HG03196 (cell line): ENCODE measurements around the gene NDC80.
"Not testable (repeated sequence)": the region's sequence is repeated elsewhere in the genome, so short reads cannot be mapped to it uniquely, and the experiment has no call there.

Experiments used
- ATAC-seq: cut with Tn5 transposase; IDR thresholded peaks from one replicate; pipeline ENCODE4 v1.9.1; 2021; ENCODE audit not compliant: unreplicated experiment

NDC80 gene

GRCh38 chr18:2571200-2572170 lies at the start of gene NDC80, which contains the start of gene METTL4:
Gene NDC80 (plus strand): TSS chr18:2571557. CDS start chr18:2572986, 1,429 bp downstream.
Gene METTL4 (minus strand): TSS chr18:2571505. CDS start chr18:2567216, 4,289 bp downstream.
- ATAC-seq = peak; percentile 85

- ATAC-seq = no peak
These were observed 49.2 kb upstream of the NDC80 start for GRCh38 chr18:2522112-2522511.

GRCh38 chr18:2524794-2525198 lies 46.6 kb upstream of the NDC80 start:
- not testable (repeated sequence) for ATAC-seq

- no peak for ATAC-seq
These were observed 45.0 kb upstream of the NDC80 start for GRCh38 chr18:2526329-2526728.

- no peak for ATAC-seq
These were observed 42.2 kb upstream of the NDC80 start for GRCh38 chr18:2529154-2529553.

- ATAC-seq = no peak
These were observed 39.6 kb upstream of the NDC80 start for GRCh38 chr18:2531751-2532150.

- ATAC-seq = no peak
These were observed 38.6 kb upstream of the NDC80 start for GRCh38 chr18:2532797-2533196.

- no peak for ATAC-seq
These were observed 36.5 kb upstream of the NDC80 start for GRCh38 chr18:2534906-2535305.

GRCh38 chr18:2535419-2535910 lies 35.9 kb upstream of the NDC80 start:
- ATAC-seq = no peak

- ATAC-seq = no peak
These were observed 35.3 kb upstream of the NDC80 start for GRCh38 chr18:2536063-2536462.

- no peak for ATAC-seq
These were observed 34.9 kb upstream of the NDC80 start for GRCh38 chr18:2536493-2536892.

GRCh38 chr18:2537296-2537695 lies 34.1 kb upstream of the NDC80 start:
- no peak for ATAC-seq

GRCh38 chr18:2538236-2538635 lies 33.1 kb upstream of the NDC80 start:
- ATAC-seq = no peak

GRCh38 chr18:2538844-2539243 lies 32.5 kb upstream of the NDC80 start:
- ATAC-seq = no peak

- no peak for ATAC-seq
These were observed 30.8 kb upstream of the NDC80 start for GRCh38 chr18:2540575-2540974.

GRCh38 chr18:2541925-2542563 lies 29.3 kb upstream of the NDC80 start:
- ATAC-seq = peak; percentile 56

GRCh38 chr18:2545155-2545554 lies 26.2 kb upstream of the NDC80 start:
- ATAC-seq = no peak

- no peak for ATAC-seq
These were observed 23.8 kb upstream of the NDC80 start for GRCh38 chr18:2547477-2548087.

- ATAC-seq = no peak
These were observed 21.9 kb upstream of the NDC80 start for GRCh38 chr18:2549462-2549861.

- no peak for ATAC-seq
These were observed 19.9 kb upstream of the NDC80 start for GRCh38 chr18:2551425-2551824.

- no peak for ATAC-seq
These were observed 16.7 kb upstream of the NDC80 start for GRCh38 chr18:2554696-2555095.
